Stromal cell of bone marrow (primary cell): ENCODE data around the gene ALDH8A1.

Experiments used
- DNase-seq: peaks from one replicate; pipeline ENCODE4 v3.0.0-alpha.2; 2012; ENCODE audit warnings: low read depth

ALDH8A1 gene

GRCh38 chr6:134950482-134950881, 581 bp upstream of the ALDH8A1 start:
- no peak for DNase-seq

- DNase-seq: no peak
Measured at GRCh38 chr6:134948691-134949090, 1.2 kb downstream of the ALDH8A1 start.

DNA sequence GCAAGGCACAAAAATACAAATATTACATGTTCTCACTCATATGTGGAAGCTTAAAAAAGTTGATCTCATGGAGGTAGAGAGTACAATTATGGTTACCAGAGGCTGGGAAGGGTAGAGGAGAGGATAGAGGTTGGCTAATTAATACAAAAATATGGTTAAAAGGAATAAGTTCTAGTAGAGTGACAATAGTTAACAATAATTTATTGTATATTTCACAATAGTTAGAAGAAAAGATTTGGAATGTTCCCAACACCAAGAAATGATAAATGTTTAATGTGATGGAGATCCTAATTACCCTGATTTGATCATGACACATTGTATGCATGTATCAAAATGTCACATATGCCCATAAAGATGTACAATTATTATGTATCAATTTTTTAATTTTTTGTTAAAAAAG, 1.8 kb downstream of the ALDH8A1 start:
- no peak for DNase-seq

DNA sequence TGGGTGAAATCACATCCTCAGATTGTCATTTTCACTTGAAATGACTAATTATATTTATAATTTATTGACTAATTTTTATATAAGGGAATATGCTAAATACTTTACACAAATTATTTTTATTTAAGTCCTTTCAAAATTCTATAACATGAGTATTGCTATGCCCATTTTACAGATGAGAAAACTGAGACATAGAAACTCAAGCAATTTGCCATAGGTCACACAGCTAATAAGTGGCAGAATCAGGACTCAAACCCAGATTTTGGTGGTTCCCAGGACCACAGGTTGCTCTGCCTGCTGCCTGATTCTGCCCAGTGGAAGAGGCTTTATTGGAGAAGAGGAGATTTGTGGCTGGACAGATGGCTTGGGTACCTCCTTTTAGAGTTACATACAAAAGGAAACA, 4.9 kb downstream of the ALDH8A1 start:
- no peak for DNase-seq

- DNase-seq: no peak
Measured at GRCh38 chr6:134943522-134944111, 6.3 kb downstream of the ALDH8A1 start.

- DNase-seq: no peak
Measured at GRCh38 chr6:134938896-134939295, 11.0 kb downstream of the ALDH8A1 start.

- DNase-seq: peak; percentile 21
Measured at GRCh38 chr6:134937426-134937825, 12.5 kb downstream of the ALDH8A1 start.

DNA sequence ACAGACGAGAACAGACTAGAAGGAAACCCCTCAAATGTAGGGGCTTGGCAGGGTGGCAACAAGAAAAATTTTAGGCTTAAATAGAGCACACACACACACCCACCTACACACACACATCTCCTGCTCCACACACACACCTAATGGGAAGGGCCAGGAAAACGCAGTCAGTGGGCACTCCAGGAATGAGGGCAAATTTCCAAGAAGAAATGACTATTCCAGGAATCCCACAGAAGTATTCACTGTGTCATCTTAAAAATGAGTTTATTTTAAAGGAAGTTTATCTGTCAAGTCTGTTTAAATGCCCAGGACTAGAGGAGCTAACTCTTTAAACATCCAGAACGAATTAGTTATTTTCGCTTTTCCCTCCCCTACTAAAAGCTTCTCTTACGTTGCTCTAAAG, 13.0 kb downstream of the ALDH8A1 start:
- no peak for DNase-seq

- no peak for DNase-seq
Measured at GRCh38 chr6:134936476-134936875, 13.4 kb downstream of the ALDH8A1 start.

- no peak for DNase-seq
Measured at GRCh38 chr6:134934793-134935485, 15.0 kb downstream of the ALDH8A1 start.

- no peak for DNase-seq
Measured at GRCh38 chr6:134932535-134933470, 17.1 kb downstream of the ALDH8A1 start.

DNA sequence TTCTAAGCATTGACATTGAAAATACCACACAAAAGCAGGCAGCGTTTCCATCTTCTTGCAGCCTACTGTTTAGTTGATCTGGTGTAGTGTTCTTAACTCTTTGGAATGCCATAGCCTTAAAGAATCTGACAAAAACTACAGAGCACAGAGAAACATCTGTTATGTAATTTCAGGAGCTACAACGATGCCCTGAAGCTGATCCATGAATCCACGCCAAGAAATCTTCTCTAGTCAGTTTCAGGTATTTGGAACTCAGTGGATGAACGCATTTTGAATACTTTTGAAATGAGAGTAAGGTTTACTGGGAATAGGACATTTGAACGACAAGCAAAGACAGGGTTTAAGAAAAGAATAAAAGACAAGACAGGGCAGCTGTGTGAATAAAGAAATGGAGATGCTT, 17.8 kb downstream of the ALDH8A1 start:
- DNase-seq: no peak

DNA sequence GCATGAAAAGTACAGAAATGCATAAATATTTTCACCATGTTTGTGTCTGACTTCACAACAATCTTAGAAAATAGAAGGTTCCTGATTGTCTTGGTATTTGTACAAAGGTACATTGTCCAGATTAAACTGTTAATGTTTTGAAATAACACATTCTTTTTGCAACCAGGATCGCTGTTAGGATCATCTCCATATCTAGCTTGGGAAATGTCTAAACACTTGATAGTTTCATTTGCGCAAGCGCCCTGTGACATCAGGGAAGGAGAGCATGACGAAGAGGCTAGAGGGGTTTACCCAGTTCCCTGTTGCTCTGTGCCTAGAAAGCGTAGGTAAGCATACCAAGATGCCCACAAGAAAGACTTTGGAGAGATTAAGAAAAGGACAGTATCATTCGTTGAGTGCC, 19.4 kb downstream of the ALDH8A1 start:
- no peak for DNase-seq

- no peak for DNase-seq
Measured at GRCh38 chr6:134928151-134928900, 21.6 kb downstream of the ALDH8A1 start.

GRCh38 chr6:134925800-134926199, 24.1 kb downstream of the ALDH8A1 start:
- peak; percentile 18 for DNase-seq

DNA sequence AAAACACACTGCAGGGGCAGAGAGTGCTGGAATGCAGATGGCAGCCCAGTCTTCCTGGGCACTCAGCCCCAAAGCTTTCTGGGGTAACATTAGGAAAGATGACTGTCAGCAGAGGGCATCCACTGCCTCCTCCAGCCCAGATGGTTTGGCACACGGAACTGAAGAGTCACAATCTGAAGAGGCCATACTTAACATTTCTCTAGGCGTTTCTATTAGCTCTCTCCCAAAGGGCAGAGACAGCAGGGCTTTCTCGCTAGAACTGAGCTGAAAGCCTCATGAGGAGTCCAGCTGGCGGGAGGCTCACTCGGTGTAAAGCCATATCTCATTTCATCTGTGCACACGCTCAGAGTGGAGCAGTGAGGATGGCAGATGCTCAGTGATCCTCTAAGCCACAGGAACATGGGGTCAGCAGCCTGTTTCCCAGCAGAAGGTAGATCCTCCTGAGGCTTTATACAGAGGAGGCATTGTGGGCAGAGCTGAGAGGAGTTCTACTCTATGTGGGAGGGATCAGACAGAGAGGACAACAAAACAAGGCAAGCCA, 28.1 kb downstream of the ALDH8A1 start:
- no peak for DNase-seq

DNA sequence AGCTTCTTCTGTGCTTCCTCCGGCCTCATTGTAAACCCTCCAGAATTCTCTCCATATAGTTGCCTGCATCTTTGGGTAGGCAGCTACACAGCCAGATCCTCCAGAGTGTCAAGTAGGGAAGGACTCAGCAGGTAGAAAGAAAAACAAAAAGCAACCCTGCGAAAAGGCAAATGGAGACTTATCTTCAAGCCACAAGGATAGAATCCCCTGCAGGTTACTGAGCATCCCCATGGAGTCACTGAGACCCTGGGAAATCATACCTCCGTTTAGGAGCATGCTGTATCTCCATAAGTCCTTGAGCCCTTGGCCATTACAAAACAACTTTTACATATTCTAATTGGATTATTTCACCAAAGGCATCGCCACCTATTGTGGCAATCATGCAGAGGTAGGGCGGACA, 28.6 kb downstream of the ALDH8A1 start:
- no peak for DNase-seq

- DNase-seq: no peak
Measured at GRCh38 chr6:134920422-134920821, 29.5 kb downstream of the ALDH8A1 start.

DNA sequence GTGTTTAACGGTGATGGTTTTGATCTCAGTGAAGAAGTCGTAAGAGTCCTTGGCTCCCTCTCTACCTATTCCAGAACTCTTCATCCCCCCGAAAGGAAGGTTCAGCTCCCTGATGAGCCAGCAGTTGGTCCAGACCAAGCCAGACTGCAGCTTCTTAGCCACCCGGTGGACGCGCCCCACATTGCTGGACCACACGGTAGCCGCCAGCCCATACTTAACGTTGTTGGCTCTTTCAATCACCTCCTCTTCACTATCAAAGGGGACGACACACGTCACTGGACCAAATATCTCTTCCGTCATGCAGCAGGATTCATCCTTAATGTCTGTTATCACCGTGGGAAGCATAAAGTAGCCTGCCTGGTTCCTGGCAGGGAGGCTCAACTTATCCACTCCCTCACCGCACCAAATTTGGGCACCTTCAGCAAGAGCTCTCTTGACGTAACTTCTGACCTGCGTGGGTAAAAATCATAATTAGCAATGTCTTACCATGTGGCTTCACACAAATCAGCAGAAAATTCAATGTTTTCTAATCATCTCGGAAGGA, 31.4 kb downstream of the ALDH8A1 start:
- no peak for DNase-seq

- DNase-seq: peak; percentile 68
Measured at GRCh38 chr6:134911547-134911946, 38.4 kb downstream of the ALDH8A1 start.

GRCh38 chr6:134910593-134910935, 39.3 kb downstream of the ALDH8A1 start:
- DNase-seq: no peak
